Astrocyte (in vitro differentiated cells and primary cell): ENCODE data around the gene QRFP.

Experiments used
- EZH2 ChIP-seq: IDR thresholded peaks from 2 replicates; pipeline ENCODE4 v1.6.1; 2012; ENCODE audit warnings: mild to moderate bottlenecking, low read length, inconsistent platforms; ENCODE audit not compliant: insufficient read depth
- TF ChIP-seq, protein P1 (sequence below): IDR thresholded peaks from 2 replicates; pipeline ENCODE4 v1.5.1; 2011; ENCODE audit warnings: low read depth, mild to moderate bottlenecking, inconsistent platforms, low read length, moderate library complexity; ENCODE audit not compliant: insufficient read depth

DNA sequence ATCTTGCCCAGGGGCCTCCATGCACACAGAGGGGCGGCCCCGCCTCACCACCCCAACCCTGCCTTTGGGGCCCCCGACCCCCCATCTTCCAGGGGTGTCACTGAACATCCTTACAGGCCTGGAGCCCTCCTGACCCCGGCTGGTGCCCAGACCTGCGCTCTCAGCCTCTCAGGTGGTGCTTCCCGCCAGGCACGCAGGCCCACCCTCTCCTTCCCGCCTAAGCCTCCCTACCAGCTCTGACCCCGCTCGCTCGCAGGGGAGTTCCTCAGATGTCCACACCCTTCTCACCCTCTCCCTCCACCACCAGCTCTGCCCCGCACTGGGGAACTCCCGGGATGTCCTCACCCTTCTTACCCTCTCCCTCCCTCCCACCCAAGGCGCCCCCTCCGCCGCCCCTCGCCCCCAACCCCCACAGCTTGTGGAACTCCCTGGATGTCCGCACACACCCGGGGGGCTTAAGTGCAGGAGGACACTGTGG lies 12.3 kb upstream of the QRFP start:
- TF ChIP-seq, protein P1, sequence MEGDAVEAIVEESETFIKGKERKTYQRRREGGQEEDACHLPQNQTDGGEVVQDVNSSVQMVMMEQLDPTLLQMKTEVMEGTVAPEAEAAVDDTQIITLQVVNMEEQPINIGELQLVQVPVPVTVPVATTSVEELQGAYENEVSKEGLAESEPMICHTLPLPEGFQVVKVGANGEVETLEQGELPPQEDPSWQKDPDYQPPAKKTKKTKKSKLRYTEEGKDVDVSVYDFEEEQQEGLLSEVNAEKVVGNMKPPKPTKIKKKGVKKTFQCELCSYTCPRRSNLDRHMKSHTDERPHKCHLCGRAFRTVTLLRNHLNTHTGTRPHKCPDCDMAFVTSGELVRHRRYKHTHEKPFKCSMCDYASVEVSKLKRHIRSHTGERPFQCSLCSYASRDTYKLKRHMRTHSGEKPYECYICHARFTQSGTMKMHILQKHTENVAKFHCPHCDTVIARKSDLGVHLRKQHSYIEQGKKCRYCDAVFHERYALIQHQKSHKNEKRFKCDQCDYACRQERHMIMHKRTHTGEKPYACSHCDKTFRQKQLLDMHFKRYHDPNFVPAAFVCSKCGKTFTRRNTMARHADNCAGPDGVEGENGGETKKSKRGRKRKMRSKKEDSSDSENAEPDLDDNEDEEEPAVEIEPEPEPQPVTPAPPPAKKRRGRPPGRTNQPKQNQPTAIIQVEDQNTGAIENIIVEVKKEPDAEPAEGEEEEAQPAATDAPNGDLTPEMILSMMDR: no peak
- TF ChIP-seq EZH2: no peak
